ENCODE data around the gene CCSER1.
"Not testable (repeated sequence)": the region's sequence is repeated elsewhere in the genome, so short reads cannot be mapped to it uniquely, and the experiment has no call there.

Gene CCSER1

GRCh38 chr4:91611782-91612181, 1484.6 kb downstream of the CCSER1 start:
- no peak for TF ChIP-seq TAF1 (IDR thresholded peaks at IDR 0.05; ENCODE audit: borderline replicate concordance, low read depth, low read length)
- TF ChIP-seq POLR2A (IDR thresholded peaks at IDR 0.05; ENCODE audit: low read depth, low read length), result no peak
- no peak for TF ChIP-seq POLR2AphosphoS5 (IDR thresholded peaks at IDR 0.05; ENCODE audit: low read depth, low read length)
- no peak for DNase-seq (ENCODE audit: insufficient read length)
- no peak for FAIRE-seq

GRCh38 chr4:91620952-91621351, 1493.8 kb downstream of the CCSER1 start:
- DNase-seq (ENCODE audit: insufficient read length) (no peak), FAIRE-seq (no peak)
- TF ChIP-seq TAF1 (IDR thresholded peaks at IDR 0.05; ENCODE audit: borderline replicate concordance, low read depth, low read length), result no peak
- TF ChIP-seq POLR2A (IDR thresholded peaks at IDR 0.05; ENCODE audit: low read depth, low read length), result no peak
- TF ChIP-seq POLR2AphosphoS5 (IDR thresholded peaks at IDR 0.05; ENCODE audit: low read depth, low read length), result no peak

GRCh38 chr4:91621446-91621845, 1494.3 kb downstream of the CCSER1 start:
- TF ChIP-seq TAF1 (IDR thresholded peaks at IDR 0.05; ENCODE audit: borderline replicate concordance, low read depth, low read length) (no peak), POLR2AphosphoS5 (IDR thresholded peaks at IDR 0.05; ENCODE audit: low read depth, low read length) (no peak), POLR2A (IDR thresholded peaks at IDR 0.05; ENCODE audit: low read depth, low read length) (no peak)
- DNase-seq (ENCODE audit: insufficient read length) (no peak), FAIRE-seq (no peak)

- TF ChIP-seq POLR2AphosphoS5 (IDR thresholded peaks at IDR 0.05; ENCODE audit: low read depth, low read length) (no peak), TAF1 (IDR thresholded peaks at IDR 0.05; ENCODE audit: borderline replicate concordance, low read depth, low read length) (no peak), POLR2A (IDR thresholded peaks at IDR 0.05; ENCODE audit: low read depth, low read length) (no peak)
- DNase-seq (ENCODE audit: insufficient read length) (no peak), FAIRE-seq (no peak)
Measured at GRCh38 chr4:91622925-91623602, 1495.9 kb downstream of the CCSER1 start.

GRCh38 chr4:91623603-91623967, 1496.4 kb downstream of the CCSER1 start:
- not testable (repeated sequence) for FAIRE-seq; DNase-seq (ENCODE audit: insufficient read length)

- DNase-seq (ENCODE audit: insufficient read length), result no peak
- TF ChIP-seq POLR2A (IDR thresholded peaks at IDR 0.05; ENCODE audit: low read depth, low read length), result no peak
- TF ChIP-seq POLR2AphosphoS5 (IDR thresholded peaks at IDR 0.05; ENCODE audit: low read depth, low read length), result no peak
- TF ChIP-seq TAF1 (IDR thresholded peaks at IDR 0.05; ENCODE audit: borderline replicate concordance, low read depth, low read length), result no peak
Measured at GRCh38 chr4:91630054-91630453, 1502.9 kb downstream of the CCSER1 start.

GRCh38 chr4:91630764-91631163, 1503.6 kb downstream of the CCSER1 start:
- FAIRE-seq (no peak), DNase-seq (ENCODE audit: insufficient read length) (no peak)
- TF ChIP-seq POLR2A (IDR thresholded peaks at IDR 0.05; ENCODE audit: low read depth, low read length) (no peak), POLR2AphosphoS5 (IDR thresholded peaks at IDR 0.05; ENCODE audit: low read depth, low read length) (no peak), TAF1 (IDR thresholded peaks at IDR 0.05; ENCODE audit: borderline replicate concordance, low read depth, low read length) (no peak)

More at GRCh38 chr4:91630054-91630453, 1502.9 kb downstream of the CCSER1 start:
- no peak for FAIRE-seq

GRCh38 chr4:91631335-91631734, 1504.1 kb downstream of the CCSER1 start:
- DNase-seq (ENCODE audit: insufficient read length) (no peak), FAIRE-seq (no peak)
- TF ChIP-seq TAF1 (IDR thresholded peaks at IDR 0.05; ENCODE audit: borderline replicate concordance, low read depth, low read length) (no peak), POLR2AphosphoS5 (IDR thresholded peaks at IDR 0.05; ENCODE audit: low read depth, low read length) (no peak), POLR2A (IDR thresholded peaks at IDR 0.05; ENCODE audit: low read depth, low read length) (no peak)

GRCh38 chr4:91636083-91636482, 1508.9 kb downstream of the CCSER1 start:
- no peak for DNase-seq (ENCODE audit: insufficient read length)
- TF ChIP-seq POLR2AphosphoS5 (IDR thresholded peaks at IDR 0.05; ENCODE audit: low read depth, low read length), result no peak
- no peak for TF ChIP-seq TAF1 (IDR thresholded peaks at IDR 0.05; ENCODE audit: borderline replicate concordance, low read depth, low read length)
- TF ChIP-seq POLR2A (IDR thresholded peaks at IDR 0.05; ENCODE audit: low read depth, low read length), result no peak
- FAIRE-seq, result no peak
